HL-60 (cell line): ENCODE data around the gene DAPP1.

ENCODE experiments used
- GABPA ChIP-seq: IDR thresholded peaks from 2 replicates; pipeline ENCODE4 v1.6.1; 2012; ENCODE audit warnings: low read depth
- POLR2AphosphoS5 ChIP-seq: IDR thresholded peaks from 2 replicates; pipeline ENCODE4 v1.6.1; 2012; ENCODE audit warnings: low read depth
- SPI1 ChIP-seq: IDR thresholded peaks from 2 replicates; pipeline ENCODE4 v1.6.1; 2012; ENCODE audit warnings: low read depth, mild to moderate bottlenecking, borderline replicate concordance
- TF ChIP-seq, protein P1 (sequence below): IDR thresholded peaks from one replicate; pipeline ENCODE4 v1.5.1; 2011; ENCODE audit warnings: low read length, control low read depth, inconsistent platforms; ENCODE audit not compliant: insufficient read depth
- TF ChIP-seq, protein P2 (sequence below): IDR thresholded peaks from 2 replicates; pipeline ENCODE4 v1.6.1; 2012; ENCODE audit warnings: low read depth; ENCODE audit not compliant: insufficient replicate concordance

DNA sequence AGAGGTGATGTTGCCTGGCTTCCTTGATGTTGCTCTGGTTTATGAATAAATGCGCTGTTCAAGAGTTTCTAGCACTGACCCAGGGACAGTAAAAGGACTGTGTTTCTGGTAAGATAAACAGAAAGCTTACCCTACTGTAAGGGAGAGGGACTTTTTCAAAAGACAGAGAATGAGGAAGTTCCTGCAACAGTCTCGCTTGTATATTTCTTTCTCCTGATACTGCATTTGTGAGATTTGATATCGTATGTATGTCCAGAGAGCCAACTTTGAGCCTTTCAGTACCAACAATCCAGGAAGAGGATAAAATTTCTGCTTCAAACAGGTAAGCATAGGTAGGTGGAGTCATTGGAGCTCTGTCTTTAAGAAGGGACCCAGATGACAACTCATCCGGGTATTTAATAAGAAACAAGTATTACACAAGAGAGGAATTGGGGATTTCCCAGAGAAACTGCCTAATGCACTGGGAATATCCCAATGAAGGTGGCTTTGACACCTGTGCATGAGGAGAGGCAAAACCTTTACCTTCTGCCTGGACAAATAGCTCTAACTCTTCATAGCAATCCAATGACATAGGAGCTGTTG lies 773 bp downstream of the DAPP1 start:
- TF ChIP-seq, protein P1, sequence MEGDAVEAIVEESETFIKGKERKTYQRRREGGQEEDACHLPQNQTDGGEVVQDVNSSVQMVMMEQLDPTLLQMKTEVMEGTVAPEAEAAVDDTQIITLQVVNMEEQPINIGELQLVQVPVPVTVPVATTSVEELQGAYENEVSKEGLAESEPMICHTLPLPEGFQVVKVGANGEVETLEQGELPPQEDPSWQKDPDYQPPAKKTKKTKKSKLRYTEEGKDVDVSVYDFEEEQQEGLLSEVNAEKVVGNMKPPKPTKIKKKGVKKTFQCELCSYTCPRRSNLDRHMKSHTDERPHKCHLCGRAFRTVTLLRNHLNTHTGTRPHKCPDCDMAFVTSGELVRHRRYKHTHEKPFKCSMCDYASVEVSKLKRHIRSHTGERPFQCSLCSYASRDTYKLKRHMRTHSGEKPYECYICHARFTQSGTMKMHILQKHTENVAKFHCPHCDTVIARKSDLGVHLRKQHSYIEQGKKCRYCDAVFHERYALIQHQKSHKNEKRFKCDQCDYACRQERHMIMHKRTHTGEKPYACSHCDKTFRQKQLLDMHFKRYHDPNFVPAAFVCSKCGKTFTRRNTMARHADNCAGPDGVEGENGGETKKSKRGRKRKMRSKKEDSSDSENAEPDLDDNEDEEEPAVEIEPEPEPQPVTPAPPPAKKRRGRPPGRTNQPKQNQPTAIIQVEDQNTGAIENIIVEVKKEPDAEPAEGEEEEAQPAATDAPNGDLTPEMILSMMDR, result no peak
- no peak for TF ChIP-seq POLR2AphosphoS5
- TF ChIP-seq, protein P2, sequence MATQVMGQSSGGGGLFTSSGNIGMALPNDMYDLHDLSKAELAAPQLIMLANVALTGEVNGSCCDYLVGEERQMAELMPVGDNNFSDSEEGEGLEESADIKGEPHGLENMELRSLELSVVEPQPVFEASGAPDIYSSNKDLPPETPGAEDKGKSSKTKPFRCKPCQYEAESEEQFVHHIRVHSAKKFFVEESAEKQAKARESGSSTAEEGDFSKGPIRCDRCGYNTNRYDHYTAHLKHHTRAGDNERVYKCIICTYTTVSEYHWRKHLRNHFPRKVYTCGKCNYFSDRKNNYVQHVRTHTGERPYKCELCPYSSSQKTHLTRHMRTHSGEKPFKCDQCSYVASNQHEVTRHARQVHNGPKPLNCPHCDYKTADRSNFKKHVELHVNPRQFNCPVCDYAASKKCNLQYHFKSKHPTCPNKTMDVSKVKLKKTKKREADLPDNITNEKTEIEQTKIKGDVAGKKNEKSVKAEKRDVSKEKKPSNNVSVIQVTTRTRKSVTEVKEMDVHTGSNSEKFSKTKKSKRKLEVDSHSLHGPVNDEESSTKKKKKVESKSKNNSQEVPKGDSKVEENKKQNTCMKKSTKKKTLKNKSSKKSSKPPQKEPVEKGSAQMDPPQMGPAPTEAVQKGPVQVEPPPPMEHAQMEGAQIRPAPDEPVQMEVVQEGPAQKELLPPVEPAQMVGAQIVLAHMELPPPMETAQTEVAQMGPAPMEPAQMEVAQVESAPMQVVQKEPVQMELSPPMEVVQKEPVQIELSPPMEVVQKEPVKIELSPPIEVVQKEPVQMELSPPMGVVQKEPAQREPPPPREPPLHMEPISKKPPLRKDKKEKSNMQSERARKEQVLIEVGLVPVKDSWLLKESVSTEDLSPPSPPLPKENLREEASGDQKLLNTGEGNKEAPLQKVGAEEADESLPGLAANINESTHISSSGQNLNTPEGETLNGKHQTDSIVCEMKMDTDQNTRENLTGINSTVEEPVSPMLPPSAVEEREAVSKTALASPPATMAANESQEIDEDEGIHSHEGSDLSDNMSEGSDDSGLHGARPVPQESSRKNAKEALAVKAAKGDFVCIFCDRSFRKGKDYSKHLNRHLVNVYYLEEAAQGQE, result no peak
- no peak for TF ChIP-seq GABPA
- no peak; the same call in 1 of the 2 replicates for TF ChIP-seq SPI1
